Omental fat pad (tissue), 4 donors: ENCODE measurements around the gene MPZL3. TPM values are rescaled to one million over a fixed set of nuclear protein-coding genes. Genes with fewer than 3 reads are reported as not detected.
"Not testable (repeated sequence)": the region's sequence is repeated elsewhere in the genome, so short reads cannot be mapped to it uniquely, and the experiment has no call there.

Experiments
- ATAC-seq: fragments of 150-250 bp; one replicate; pipeline ENCODE4 v1.9.1; 2016; ENCODE audit warnings: mild to moderate bottlenecking, moderate library complexity; ENCODE audit not compliant: low FRiP score
- DNase-seq: peaks from one replicate; pipeline ENCODE4 v3.0.0-alpha.2; 2019; ENCODE audit warnings: low spot score
- CTCF ChIP-seq, 3 donors: fragments of 450-650 bp; IDR thresholded peaks; one replicate each; pipeline ENCODE4 v1.5.1; 2016 to 2017; ENCODE audit warnings: antibody characterized with exemption in 3 of 3, mild to moderate bottlenecking in 3 of 3, moderate library complexity in 2 of 3
- total RNA-seq, 4 donors: library from RNA; depleted of rRNA; stranded (reverse); fragments of >200 nt; gene quantifications; one replicate each; pipeline ENCODE4 v1.1.0, GENCODE V29; 2016

Gene MPZL3
- total RNA-seq, 4 donors from 2014 or later, result 1.3 to 2.5 (median 2.4) TPM

DNA sequence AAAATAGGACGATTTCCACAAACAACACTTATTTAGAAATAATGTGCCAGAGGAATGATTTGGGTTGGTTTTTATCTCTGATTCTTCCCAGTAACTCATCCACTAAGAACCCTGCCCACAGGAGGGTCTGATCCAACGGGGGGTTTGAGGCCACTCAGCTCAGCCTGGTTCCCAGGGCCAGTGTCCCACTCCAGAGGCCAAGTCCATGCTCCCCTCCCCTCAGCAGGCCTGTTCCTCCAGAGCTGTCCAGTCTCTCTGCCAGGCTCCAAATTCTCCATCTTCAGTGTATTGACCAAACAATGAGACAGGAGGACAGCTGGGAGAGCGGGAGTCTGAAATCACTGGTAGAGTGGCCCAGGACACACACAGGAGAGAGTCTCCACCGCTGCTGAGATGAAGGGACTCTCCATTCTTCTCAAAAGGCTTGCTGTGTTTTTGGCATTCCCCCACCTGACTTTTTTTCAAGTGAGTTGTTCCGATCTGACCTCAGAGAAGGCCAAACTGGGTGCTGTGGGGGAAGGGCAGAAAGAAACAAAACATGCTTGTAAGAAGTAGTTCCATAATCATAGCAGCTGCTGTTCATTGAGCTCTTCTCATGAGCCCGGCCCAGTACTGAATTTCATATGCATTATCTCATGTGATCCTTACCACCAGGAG lies 58.1 kb downstream of the MPZL3 start:
- no peak for DNase-seq
- TF ChIP-seq CTCF (IDR thresholded peaks at IDR 0.05), result no peak
- no peak for ATAC-seq

- DNase-seq, ATAC-seq: not testable (repeated sequence)
Measured at GRCh38 chr11:118192817-118193216, 59.3 kb downstream of the MPZL3 start.

- not testable (repeated sequence) for ATAC-seq, DNase-seq
Measured at GRCh38 chr11:118190942-118191506, 61.1 kb downstream of the MPZL3 start.

DNA sequence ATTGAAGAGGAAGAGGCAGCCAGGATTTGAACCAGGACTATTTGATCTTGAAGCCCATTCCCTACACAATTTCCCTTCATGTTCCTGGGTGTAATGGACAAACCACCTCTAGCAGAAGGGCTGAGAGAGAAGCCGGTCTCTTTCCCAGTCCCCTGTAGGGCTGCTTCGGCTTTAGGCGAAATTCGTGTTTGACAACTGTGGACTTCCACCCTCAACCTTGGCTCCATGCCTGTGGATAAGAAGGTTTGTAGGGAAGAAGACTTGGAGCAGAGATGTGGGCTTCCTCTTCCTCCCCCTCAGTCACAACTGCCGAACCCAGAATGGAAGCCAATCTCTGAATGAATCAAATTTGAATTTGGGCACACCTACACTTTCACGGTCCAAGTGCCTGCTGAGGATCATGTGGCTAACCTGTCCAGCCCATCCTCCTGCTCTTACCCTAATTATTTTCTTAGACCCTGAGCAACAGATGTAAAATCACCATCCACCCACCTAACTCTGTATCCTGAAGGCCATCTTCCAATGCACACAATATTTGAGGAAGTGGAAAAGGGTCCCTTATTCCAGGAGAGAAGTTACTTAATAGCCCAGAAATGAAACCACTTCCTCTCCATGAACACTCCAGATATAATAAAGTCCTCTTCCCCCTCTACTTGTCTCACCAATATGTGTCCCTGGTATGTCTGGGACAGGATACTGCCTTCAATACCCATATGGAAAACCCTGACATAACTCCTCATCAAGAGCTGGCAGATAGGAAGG lies 65.6 kb downstream of the MPZL3 start:
- TF ChIP-seq CTCF (IDR thresholded peaks at IDR 0.05), result no peak
- no peak for DNase-seq
- ATAC-seq, result no peak

- no peak for ATAC-seq
- DNase-seq, result no peak
- no peak for TF ChIP-seq CTCF (IDR thresholded peaks at IDR 0.05)
Measured at GRCh38 chr11:118184784-118185579, 67.2 kb downstream of the MPZL3 start.

DNA sequence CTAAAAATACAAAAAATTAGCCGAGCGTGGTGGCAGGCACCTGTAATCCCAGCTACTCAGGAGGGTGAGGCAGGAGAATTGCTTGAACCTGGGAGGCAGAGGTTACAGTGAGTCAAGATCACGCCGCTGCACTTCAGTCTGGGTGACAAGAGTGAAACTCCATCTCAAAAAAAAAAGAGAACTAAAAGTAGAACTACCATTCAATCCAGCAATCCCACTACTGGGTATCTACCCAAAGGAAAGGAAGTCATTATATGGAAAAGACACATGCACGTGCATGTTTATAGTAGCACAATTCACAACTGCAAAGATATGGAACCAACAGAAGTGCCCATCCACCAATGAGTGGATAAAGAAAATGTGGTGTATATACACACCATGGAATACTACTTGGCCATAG lies 68.5 kb downstream of the MPZL3 start:
- ATAC-seq, result not testable (repeated sequence)

GRCh38 chr11:118180300-118180703 lies 71.9 kb downstream of the MPZL3 start:
- TF ChIP-seq CTCF (IDR thresholded peaks at IDR 0.05), result no peak
- ATAC-seq (no peak), DNase-seq (no peak)

More for the DNA sequence above, 68.5 kb downstream of the MPZL3 start:
- not testable (repeated sequence) for DNase-seq

- no peak for TF ChIP-seq CTCF (IDR thresholded peaks at IDR 0.05)
- DNase-seq, result no peak
- no peak for ATAC-seq
Measured at GRCh38 chr11:118176778-118177134, 75.4 kb downstream of the MPZL3 start.
